GM23338 (cell line): Measurements from ENCODE around the gene TRAF1.

Experiments
- CREB1 ChIP-seq: fragments of 250-450 bp; sonication (Bioruptor Pico); IDR thresholded peaks from 2 replicates; pipeline ENCODE4 v1.5.0; 2020; ENCODE audit warnings: low read depth, mild to moderate bottlenecking, moderate library complexity
- EZH2 ChIP-seq: fragments of 200-600 bp; sonication (generic); IDR thresholded peaks from one replicate; pipeline ENCODE4 v1.8.0; 2017; ENCODE audit warnings: antibody characterized with exemption, mild to moderate bottlenecking, low read depth; ENCODE audit not compliant: unreplicated experiment
- EZH2phosphoT487 ChIP-seq: fragments of 200-600 bp; sonication (generic); IDR thresholded peaks from one replicate; pipeline ENCODE4 v1.8.1; 2018; ENCODE audit warnings: antibody characterized with exemption; ENCODE audit not compliant: unreplicated experiment
- JUNB ChIP-seq: IDR thresholded peaks from one replicate; pipeline ENCODE4 v1.6.1; 2016; ENCODE audit warnings: antibody characterized with exemption; ENCODE audit not compliant: unreplicated experiment
- NANOG ChIP-seq: IDR thresholded peaks from 2 replicates; pipeline ENCODE4 v1.6.1; 2016; ENCODE audit warnings: antibody characterized with exemption, borderline replicate concordance
- POLR2AphosphoS5 ChIP-seq: IDR thresholded peaks from 2 replicates; pipeline ENCODE4 v1.6.1; 2016; ENCODE audit warnings: antibody characterized with exemption, low read depth
- STAT1 ChIP-seq: IDR thresholded peaks from one replicate; pipeline ENCODE4 v1.6.1; 2016; ENCODE audit warnings: antibody characterized with exemption; ENCODE audit not compliant: unreplicated experiment
- ZNF114 ChIP-seq: fragments of 250-450 bp; sonication (Bioruptor Pico); IDR thresholded peaks from 2 replicates; pipeline ENCODE4 v1.5.0; 2020; ENCODE audit warnings: mild to moderate bottlenecking, moderate library complexity
- ZNF331 ChIP-seq: fragments of 250-450 bp; sonication (Bioruptor Pico); IDR thresholded peaks from 2 replicates; pipeline ENCODE4 v1.5.0; 2020; ENCODE audit warnings: low read depth, mild to moderate bottlenecking, moderate library complexity
- TF ChIP-seq, protein P1 (sequence below), 2 experiments: fragments of 200-600 bp in 1 of 2; sonication (generic) in 1 of 2; conservative IDR thresholded peaks; 2 replicates each; pipeline versions ENCODE4 v1.5.1 to v1.6.1; 2016 to 2017; ENCODE audit warnings: antibody characterized with exemption in 2 of 2, low read depth in 2 of 2, mild to moderate bottlenecking in 2 of 2, moderate library complexity in 1 of 2
- TF ChIP-seq, protein P2 (sequence below): IDR thresholded peaks from one replicate; pipeline ENCODE4 v1.6.1; 2018; ENCODE audit warnings: antibody characterized with exemption; ENCODE audit not compliant: unreplicated experiment
- TF ChIP-seq, protein P3 (sequence below): IDR thresholded peaks from 2 replicates; pipeline ENCODE4 v1.6.1; 2016; ENCODE audit warnings: antibody characterized with exemption
- TF ChIP-seq, protein P4 (sequence below): fragments of 250-450 bp; sonication (Bioruptor Pico); IDR thresholded peaks from 2 replicates; pipeline ENCODE4 v1.5.0; 2020; ENCODE audit warnings: mild to moderate bottlenecking, moderate library complexity

DNA sequence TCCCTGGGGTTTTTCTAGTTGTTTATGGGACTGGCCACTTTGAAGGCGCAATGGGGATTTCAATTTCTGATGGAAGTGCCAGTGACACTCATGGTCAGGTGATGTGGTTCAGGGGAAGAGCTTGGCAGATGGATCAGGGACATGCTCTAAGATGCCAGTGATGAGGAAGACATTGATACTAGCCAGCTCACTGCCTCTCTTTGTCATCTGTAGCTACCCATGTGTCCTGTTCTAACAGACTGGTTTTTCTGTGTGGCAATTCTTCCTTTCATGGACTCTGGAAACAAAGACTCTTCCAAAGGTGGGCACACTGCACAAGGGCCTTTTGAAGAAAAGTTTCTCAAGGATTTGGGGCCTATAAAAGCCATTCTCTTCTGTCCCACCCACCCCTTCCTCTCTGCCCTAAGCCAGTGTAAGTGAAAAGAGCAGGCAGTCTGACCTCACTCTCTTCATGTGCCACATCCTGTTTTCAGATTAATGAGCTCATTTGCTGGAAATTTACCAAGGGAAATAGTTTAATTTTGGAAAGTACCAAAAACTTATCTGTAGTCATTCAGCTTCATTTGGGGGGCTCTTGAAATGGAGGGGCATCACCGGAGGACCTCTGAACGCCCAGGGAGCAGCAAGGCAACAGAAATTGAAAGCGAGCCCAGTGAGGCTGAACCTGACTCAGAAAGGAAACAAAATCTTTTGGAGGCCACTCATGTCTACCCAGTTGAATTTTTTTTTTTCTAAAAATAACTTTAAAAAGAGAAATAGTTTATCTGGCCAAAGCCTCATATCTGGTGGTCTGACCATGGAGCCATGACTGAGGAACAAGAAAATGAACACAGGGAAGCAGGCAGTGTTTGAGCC, 4.9 kb upstream of the TRAF1 start:
- TF ChIP-seq, protein P1, sequence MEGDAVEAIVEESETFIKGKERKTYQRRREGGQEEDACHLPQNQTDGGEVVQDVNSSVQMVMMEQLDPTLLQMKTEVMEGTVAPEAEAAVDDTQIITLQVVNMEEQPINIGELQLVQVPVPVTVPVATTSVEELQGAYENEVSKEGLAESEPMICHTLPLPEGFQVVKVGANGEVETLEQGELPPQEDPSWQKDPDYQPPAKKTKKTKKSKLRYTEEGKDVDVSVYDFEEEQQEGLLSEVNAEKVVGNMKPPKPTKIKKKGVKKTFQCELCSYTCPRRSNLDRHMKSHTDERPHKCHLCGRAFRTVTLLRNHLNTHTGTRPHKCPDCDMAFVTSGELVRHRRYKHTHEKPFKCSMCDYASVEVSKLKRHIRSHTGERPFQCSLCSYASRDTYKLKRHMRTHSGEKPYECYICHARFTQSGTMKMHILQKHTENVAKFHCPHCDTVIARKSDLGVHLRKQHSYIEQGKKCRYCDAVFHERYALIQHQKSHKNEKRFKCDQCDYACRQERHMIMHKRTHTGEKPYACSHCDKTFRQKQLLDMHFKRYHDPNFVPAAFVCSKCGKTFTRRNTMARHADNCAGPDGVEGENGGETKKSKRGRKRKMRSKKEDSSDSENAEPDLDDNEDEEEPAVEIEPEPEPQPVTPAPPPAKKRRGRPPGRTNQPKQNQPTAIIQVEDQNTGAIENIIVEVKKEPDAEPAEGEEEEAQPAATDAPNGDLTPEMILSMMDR (conservative IDR thresholded peaks at IDR 0.05; ENCODE audit: low read depth in 2 of 2) = no peak
- TF ChIP-seq EZH2 (no peak), EZH2phosphoT487 (no peak), CREB1 (CRISPR knock-in tag) (no peak), STAT1 (no peak), POLR2AphosphoS5 (no peak), JUNB (no peak), ZNF331 (CRISPR knock-in tag) (no peak), ZNF114 (CRISPR knock-in tag) (no peak), NANOG (no peak)
- TF ChIP-seq, protein P2, sequence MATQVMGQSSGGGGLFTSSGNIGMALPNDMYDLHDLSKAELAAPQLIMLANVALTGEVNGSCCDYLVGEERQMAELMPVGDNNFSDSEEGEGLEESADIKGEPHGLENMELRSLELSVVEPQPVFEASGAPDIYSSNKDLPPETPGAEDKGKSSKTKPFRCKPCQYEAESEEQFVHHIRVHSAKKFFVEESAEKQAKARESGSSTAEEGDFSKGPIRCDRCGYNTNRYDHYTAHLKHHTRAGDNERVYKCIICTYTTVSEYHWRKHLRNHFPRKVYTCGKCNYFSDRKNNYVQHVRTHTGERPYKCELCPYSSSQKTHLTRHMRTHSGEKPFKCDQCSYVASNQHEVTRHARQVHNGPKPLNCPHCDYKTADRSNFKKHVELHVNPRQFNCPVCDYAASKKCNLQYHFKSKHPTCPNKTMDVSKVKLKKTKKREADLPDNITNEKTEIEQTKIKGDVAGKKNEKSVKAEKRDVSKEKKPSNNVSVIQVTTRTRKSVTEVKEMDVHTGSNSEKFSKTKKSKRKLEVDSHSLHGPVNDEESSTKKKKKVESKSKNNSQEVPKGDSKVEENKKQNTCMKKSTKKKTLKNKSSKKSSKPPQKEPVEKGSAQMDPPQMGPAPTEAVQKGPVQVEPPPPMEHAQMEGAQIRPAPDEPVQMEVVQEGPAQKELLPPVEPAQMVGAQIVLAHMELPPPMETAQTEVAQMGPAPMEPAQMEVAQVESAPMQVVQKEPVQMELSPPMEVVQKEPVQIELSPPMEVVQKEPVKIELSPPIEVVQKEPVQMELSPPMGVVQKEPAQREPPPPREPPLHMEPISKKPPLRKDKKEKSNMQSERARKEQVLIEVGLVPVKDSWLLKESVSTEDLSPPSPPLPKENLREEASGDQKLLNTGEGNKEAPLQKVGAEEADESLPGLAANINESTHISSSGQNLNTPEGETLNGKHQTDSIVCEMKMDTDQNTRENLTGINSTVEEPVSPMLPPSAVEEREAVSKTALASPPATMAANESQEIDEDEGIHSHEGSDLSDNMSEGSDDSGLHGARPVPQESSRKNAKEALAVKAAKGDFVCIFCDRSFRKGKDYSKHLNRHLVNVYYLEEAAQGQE = no peak
- TF ChIP-seq, protein P3, sequence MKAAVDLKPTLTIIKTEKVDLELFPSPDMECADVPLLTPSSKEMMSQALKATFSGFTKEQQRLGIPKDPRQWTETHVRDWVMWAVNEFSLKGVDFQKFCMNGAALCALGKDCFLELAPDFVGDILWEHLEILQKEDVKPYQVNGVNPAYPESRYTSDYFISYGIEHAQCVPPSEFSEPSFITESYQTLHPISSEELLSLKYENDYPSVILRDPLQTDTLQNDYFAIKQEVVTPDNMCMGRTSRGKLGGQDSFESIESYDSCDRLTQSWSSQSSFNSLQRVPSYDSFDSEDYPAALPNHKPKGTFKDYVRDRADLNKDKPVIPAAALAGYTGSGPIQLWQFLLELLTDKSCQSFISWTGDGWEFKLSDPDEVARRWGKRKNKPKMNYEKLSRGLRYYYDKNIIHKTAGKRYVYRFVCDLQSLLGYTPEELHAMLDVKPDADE = no peak
- TF ChIP-seq, protein P4, sequence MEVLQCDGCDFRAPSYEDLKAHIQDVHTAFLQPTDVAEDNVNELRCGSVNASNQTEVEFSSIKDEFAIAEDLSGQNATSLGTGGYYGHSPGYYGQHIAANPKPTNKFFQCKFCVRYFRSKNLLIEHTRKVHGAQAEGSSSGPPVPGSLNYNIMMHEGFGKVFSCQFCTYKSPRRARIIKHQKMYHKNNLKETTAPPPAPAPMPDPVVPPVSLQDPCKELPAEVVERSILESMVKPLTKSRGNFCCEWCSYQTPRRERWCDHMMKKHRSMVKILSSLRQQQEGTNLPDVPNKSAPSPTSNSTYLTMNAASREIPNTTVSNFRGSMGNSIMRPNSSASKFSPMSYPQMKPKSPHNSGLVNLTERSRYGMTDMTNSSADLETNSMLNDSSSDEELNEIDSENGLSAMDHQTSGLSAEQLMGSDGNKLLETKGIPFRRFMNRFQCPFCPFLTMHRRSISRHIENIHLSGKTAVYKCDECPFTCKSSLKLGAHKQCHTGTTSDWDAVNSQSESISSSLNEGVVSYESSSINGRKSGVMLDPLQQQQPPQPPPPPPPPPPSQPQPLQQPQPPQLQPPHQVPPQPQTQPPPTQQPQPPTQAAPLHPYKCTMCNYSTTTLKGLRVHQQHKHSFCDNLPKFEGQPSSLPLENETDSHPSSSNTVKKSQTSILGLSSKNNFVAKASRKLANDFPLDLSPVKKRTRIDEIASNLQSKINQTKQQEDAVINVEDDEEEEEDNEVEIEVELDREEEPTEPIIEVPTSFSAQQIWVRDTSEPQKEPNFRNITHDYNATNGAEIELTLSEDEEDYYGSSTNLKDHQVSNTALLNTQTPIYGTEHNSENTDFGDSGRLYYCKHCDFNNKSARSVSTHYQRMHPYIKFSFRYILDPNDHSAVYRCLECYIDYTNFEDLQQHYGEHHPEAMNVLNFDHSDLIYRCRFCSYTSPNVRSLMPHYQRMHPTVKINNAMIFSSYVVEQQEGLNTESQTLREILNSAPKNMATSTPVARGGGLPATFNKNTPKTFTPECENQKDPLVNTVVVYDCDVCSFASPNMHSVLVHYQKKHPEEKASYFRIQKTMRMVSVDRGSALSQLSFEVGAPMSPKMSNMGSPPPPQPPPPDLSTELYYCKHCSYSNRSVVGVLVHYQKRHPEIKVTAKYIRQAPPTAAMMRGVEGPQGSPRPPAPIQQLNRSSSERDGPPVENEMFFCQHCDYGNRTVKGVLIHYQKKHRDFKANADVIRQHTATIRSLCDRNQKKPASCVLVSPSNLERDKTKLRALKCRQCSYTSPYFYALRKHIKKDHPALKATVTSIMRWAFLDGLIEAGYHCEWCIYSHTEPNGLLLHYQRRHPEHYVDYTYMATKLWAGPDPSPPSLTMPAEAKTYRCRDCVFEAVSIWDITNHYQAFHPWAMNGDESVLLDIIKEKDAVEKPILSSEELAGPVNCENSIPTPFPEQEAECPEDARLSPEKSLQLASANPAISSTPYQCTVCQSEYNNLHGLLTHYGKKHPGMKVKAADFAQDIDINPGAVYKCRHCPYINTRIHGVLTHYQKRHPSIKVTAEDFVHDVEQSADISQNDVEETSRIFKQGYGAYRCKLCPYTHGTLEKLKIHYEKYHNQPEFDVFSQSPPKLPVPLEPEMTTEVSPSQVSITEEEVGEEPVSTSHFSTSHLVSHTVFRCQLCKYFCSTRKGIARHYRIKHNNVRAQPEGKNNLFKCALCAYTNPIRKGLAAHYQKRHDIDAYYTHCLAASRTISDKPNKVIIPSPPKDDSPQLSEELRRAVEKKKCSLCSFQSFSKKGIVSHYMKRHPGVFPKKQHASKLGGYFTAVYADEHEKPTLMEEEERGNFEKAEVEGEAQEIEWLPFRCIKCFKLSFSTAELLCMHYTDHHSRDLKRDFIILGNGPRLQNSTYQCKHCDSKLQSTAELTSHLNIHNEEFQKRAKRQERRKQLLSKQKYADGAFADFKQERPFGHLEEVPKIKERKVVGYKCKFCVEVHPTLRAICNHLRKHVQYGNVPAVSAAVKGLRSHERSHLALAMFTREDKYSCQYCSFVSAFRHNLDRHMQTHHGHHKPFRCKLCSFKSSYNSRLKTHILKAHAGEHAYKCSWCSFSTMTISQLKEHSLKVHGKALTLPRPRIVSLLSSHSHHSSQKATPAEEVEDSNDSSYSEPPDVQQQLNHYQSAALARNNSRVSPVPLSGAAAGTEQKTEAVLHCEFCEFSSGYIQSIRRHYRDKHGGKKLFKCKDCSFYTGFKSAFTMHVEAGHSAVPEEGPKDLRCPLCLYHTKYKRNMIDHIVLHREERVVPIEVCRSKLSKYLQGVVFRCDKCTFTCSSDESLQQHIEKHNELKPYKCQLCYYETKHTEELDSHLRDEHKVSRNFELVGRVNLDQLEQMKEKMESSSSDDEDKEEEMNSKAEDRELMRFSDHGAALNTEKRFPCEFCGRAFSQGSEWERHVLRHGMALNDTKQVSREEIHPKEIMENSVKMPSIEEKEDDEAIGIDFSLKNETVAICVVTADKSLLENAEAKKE (CRISPR knock-in tag) = no peak
